ENCODE data around the gene ZFP91. TPM values are rescaled to one million over a fixed set of nuclear protein-coding genes. Genes with fewer than 3 reads are reported as not detected.

The ZFP91 gene
- total RNA-seq, 1 donor from 2014 or later: 52.9 TPM

- intact Hi-C loops (cut with micrococcal nuclease): loop anchor here (2.0 kb wide), 1 partner anchor 20 kb away; no protein-coding TSS in a partner anchor
- TF ChIP-seq CTCF (IDR thresholded peaks at IDR 0.05): no peak
- no peak for ATAC-seq (ENCODE audit: low read depth)
- peak overlapping the region; percentile 21 for H3K27ac Mint-ChIP-seq
- H3K9me3 Mint-ChIP-seq: no peaks in the 10 kb centered on the region
- no peak overlapping the region for H3K4me3 Mint-ChIP-seq
- ChIA-PET CTCF (interaction anchor here (0.6 to 1.3 kb wide), 3 partner anchors 19 to 529 kb away, joined by 3 to 4 read pairs (median 3); no protein-coding TSS in a partner anchor), POLR2A (interaction anchor here (1.4 to 3.1 kb wide), 3 partner anchors 27 to 39 kb away, joined by 4 to 35 read pairs (median 8); partner anchors contain the start of genes LPXN and ZFP91)
- H3K4me1 Mint-ChIP-seq: peaks cover 55% of the 10 kb centered on the region
- H3K36me3 Mint-ChIP-seq (ENCODE audit: low read depth): peaks cover 61% of the 10 kb centered on the region
- H3K27me3 Mint-ChIP-seq: no peaks in the 10 kb centered on the region
- DNase-seq: no peak
Observed at GRCh38 chr11:58606930-58607714, 28.3 kb downstream of the ZFP91 start.

GRCh38 chr11:58608331-58608730 is 29.5 kb downstream of the ZFP91 start:
- ATAC-seq (ENCODE audit: low read depth) (no peak), DNase-seq (no peak)
- Mint-ChIP-seq H3K4me3 (no peak overlapping the region), H3K4me1 (peaks cover 49% of the 10 kb centered on the region), H3K9me3 (no peaks in the 10 kb centered on the region), H3K27ac (no peak overlapping the region), H3K27me3 (no peaks in the 10 kb centered on the region), H3K36me3 (ENCODE audit: low read depth) (peaks cover 60% of the 10 kb centered on the region)
- intact Hi-C loops (cut with micrococcal nuclease): no loop called here
- TF ChIP-seq CTCF (IDR thresholded peaks at IDR 0.05): no peak
- POLR2A ChIA-PET: no interaction called here
- CTCF ChIA-PET: no interaction called here

- Mint-ChIP-seq H3K4me3 (no peak overlapping the region), H3K27me3 (no peaks in the 10 kb centered on the region)
Observed at GRCh38 chr11:58609723-58610122, 30.9 kb downstream of the ZFP91 start.

GRCh38 chr11:58613228-58613627 is 34.4 kb downstream of the ZFP91 start:
- Mint-ChIP-seq H3K27ac (no peak overlapping the region), H3K4me1 (peaks cover 16% of the 10 kb centered on the region), H3K36me3 (ENCODE audit: low read depth) (peaks cover 80% of the 10 kb centered on the region), H3K27me3 (no peaks in the 10 kb centered on the region), H3K9me3 (no peaks in the 10 kb centered on the region), H3K4me3 (no peak overlapping the region)
- ATAC-seq (ENCODE audit: low read depth): no peak
- POLR2A ChIA-PET: no interaction called here
- CTCF ChIA-PET: interaction anchor here (1.1 to 1.8 kb wide), 2 partner anchors 16 to 45 kb away, joined by 6 to 7 read pairs; no protein-coding TSS in a partner anchor
- DNase-seq: no peak
- TF ChIP-seq CTCF (IDR thresholded peaks at IDR 0.05): no peak
- intact Hi-C loops (cut with micrococcal nuclease): no loop called here

More at GRCh38 chr11:58609723-58610122, 30.9 kb downstream of the ZFP91 start:
- intact Hi-C loops (cut with micrococcal nuclease): no loop called here
- Mint-ChIP-seq H3K9me3 (no peaks in the 10 kb centered on the region), H3K27ac (peak overlapping the region; percentile 53), H3K36me3 (ENCODE audit: low read depth) (peaks cover 60% of the 10 kb centered on the region), H3K4me1 (peaks cover 40% of the 10 kb centered on the region)
- CTCF ChIA-PET: interaction anchor here (1.1 kb wide), 1 partner anchor 42 kb away, joined by 5 read pairs; no protein-coding TSS in a partner anchor
- no peak for ATAC-seq (ENCODE audit: low read depth)
- DNase-seq: no peak
- no peak for TF ChIP-seq CTCF (IDR thresholded peaks at IDR 0.05)
- POLR2A ChIA-PET: interaction anchor here (1.1 kb wide), 1 partner anchor 34 kb away, joined by 4 read pairs; the partner anchor contains the start of gene LPXN

- intact Hi-C loops (cut with micrococcal nuclease): no loop called here
- TF ChIP-seq CTCF (IDR thresholded peaks at IDR 0.05): no peak
- CTCF ChIA-PET: interaction anchor here (1.2 kb wide), 1 partner anchor 14 kb away, joined by 3 read pairs; no protein-coding TSS in a partner anchor
- Mint-ChIP-seq H3K9me3 (no peaks in the 10 kb centered on the region), H3K4me1 (peaks cover 3% of the 10 kb centered on the region), H3K4me3 (no peak overlapping the region), H3K27ac (no peak overlapping the region), H3K36me3 (ENCODE audit: low read depth) (peaks cover 90% of the 10 kb centered on the region), H3K27me3 (no peaks in the 10 kb centered on the region)
- DNase-seq (no peak), ATAC-seq (ENCODE audit: low read depth) (no peak)
- POLR2A ChIA-PET: no interaction called here
Observed at GRCh38 chr11:58615559-58615958, 36.7 kb downstream of the ZFP91 start.
